Activated CD8-positive, alpha-beta memory T cell treated with anti-CD3 and anti-CD28 coated beads, Interleukin-2, amount 10 ng/mL, durations not matched to agents 7 days and 5 days (primary cell): ENCODE results near the gene PCDHGC5. TPM values are rescaled to one million over a fixed set of nuclear protein-coding genes. Genes with fewer than 3 reads are reported as not detected.

Source experiments
- ATAC-seq: fragments of 150-1000 bp; cut with Tn5 transposase; one replicate; pipeline ENCODE4 v1.10.0; 2021; ENCODE audit warnings: moderate library complexity
- CTCF ChIA-PET: fragments of 350-600 bp; sonication (Branson Sonifier 250); formaldehyde crosslinking; loops from one replicate; lab custom pipeline; 2021; ENCODE audit warnings: antibody characterized with exemption; lab: Charles Lee
- DNase-seq: peaks from one replicate; pipeline ENCODE4 v3.0.0-alpha.2; 2020
- H3K27ac Mint-ChIP-seq: one replicate; pipeline ENCODE4 v1.8.0; 2021; ENCODE audit warnings: mild to moderate bottlenecking, mixed read lengths
- H3K27me3 Mint-ChIP-seq: one replicate; pipeline ENCODE4 v1.8.0; 2021; ENCODE audit warnings: mixed read lengths
- H3K36me3 Mint-ChIP-seq: one replicate; pipeline ENCODE4 v1.8.0; 2021; ENCODE audit warnings: mild to moderate bottlenecking, mixed read lengths
- H3K4me1 Mint-ChIP-seq: one replicate; pipeline ENCODE4 v1.8.0; 2021; ENCODE audit warnings: mixed read lengths
- H3K4me3 Mint-ChIP-seq: one replicate; pipeline ENCODE4 v1.8.0; 2021; ENCODE audit warnings: mild to moderate bottlenecking, moderate library complexity, mixed read lengths
- H3K9me3 Mint-ChIP-seq: one replicate; pipeline ENCODE4 v1.8.0; 2022; ENCODE audit warnings: low read depth, mixed read lengths
- total RNA-seq, 2 experiments: library from RNA; stranded (reverse); gene quantifications; one replicate each; pipeline ENCODE4 v1.2.3, GENCODE V29; 2021

Gene PCDHGC5
- total RNA-seq, 2 experiments from 2014 or later, result not detected

- ATAC-seq, result no peak
- CTCF ChIA-PET, result interaction anchor here (1.3 to 1.4 kb wide), 2 partner anchors 38 to 47 kb away, joined by 3 to 4 read pairs; no protein-coding TSS in a partner anchor
- H3K27me3 Mint-ChIP-seq, result no peaks in the 10 kb centered on the region
These were observed 31.0 kb downstream of the PCDHGC5 start for GRCh38 chr5:141519605-141520565.

GRCh38 chr5:141521244-141521781 is 32.4 kb downstream of the PCDHGC5 start:
- ATAC-seq (peak; percentile 52), DNase-seq (no peak)
- Mint-ChIP-seq H3K9me3 (no peaks in the 10 kb centered on the region), H3K4me1 (peaks cover 28% of the 10 kb centered on the region), H3K27ac (peak overlapping the region; percentile 9), H3K27me3 (no peaks in the 10 kb centered on the region), H3K36me3 (peaks cover 89% of the 10 kb centered on the region), H3K4me3 (no peak overlapping the region)
- CTCF ChIA-PET, result interaction anchor here (0.8 to 4.7 kb wide), 12 partner anchors 8 to 298 kb away, joined by 3 to 58 read pairs (median 4); partner anchors contain the start of genes PCDHB14, PCDHGA10, PCDHGA11 and PCDHGA12

More at GRCh38 chr5:141519605-141520565, 31.0 kb downstream of the PCDHGC5 start:
- Mint-ChIP-seq H3K4me3 (no peak overlapping the region), H3K27ac (no peak overlapping the region), H3K4me1 (peaks cover 25% of the 10 kb centered on the region), H3K9me3 (no peaks in the 10 kb centered on the region), H3K36me3 (peaks cover 81% of the 10 kb centered on the region)
- DNase-seq, result no peak

GRCh38 chr5:141522301-141522700 is 33.4 kb downstream of the PCDHGC5 start:
- CTCF ChIA-PET, result interaction anchor here (0.8 to 4.7 kb wide), 6 partner anchors 9 to 110 kb away, joined by 3 to 58 read pairs (median 5); partner anchors contain the start of gene PCDHGA10
- peaks cover 88% of the 10 kb centered on the region for H3K36me3 Mint-ChIP-seq

GRCh38 chr5:141523991-141524390 is 35.1 kb downstream of the PCDHGC5 start:
- no peak overlapping the region for H3K27ac Mint-ChIP-seq

More at GRCh38 chr5:141522301-141522700, 33.4 kb downstream of the PCDHGC5 start:
- no peak overlapping the region for H3K27ac Mint-ChIP-seq
- DNase-seq (no peak), ATAC-seq (no peak)
- H3K27me3 Mint-ChIP-seq, result no peaks in the 10 kb centered on the region
- no peak overlapping the region for H3K4me3 Mint-ChIP-seq
- peaks cover 28% of the 10 kb centered on the region for H3K4me1 Mint-ChIP-seq
- H3K9me3 Mint-ChIP-seq, result no peaks in the 10 kb centered on the region

GRCh38 chr5:141524604-141525597 is 36.0 kb downstream of the PCDHGC5 start:
- CTCF ChIA-PET, result interaction anchor here (0.6 to 4.7 kb wide), 20 partner anchors 8 to 200 kb away, joined by 3 to 58 read pairs (median 4); partner anchors contain the start of genes PCDHGA11, PCDHGA12 and PCDHGA3
- peak; percentile 67 for ATAC-seq
- no peaks in the 10 kb centered on the region for H3K27me3 Mint-ChIP-seq
- peak; percentile 56 for DNase-seq
- no peak overlapping the region for H3K4me3 Mint-ChIP-seq
- H3K9me3 Mint-ChIP-seq, result no peaks in the 10 kb centered on the region
- peak overlapping the region; percentile 41 for H3K27ac Mint-ChIP-seq
- peaks cover 28% of the 10 kb centered on the region for H3K4me1 Mint-ChIP-seq
- H3K36me3 Mint-ChIP-seq, result peaks cover 90% of the 10 kb centered on the region

More at GRCh38 chr5:141523991-141524390, 35.1 kb downstream of the PCDHGC5 start:
- no peak for ATAC-seq
- Mint-ChIP-seq H3K36me3 (peaks cover 92% of the 10 kb centered on the region), H3K4me1 (peaks cover 28% of the 10 kb centered on the region), H3K9me3 (no peaks in the 10 kb centered on the region), H3K4me3 (no peak overlapping the region), H3K27me3 (no peaks in the 10 kb centered on the region)
- CTCF ChIA-PET, result interaction anchor here (0.7 to 4.7 kb wide), 19 partner anchors 11 to 199 kb away, joined by 3 to 58 read pairs (median 6); partner anchors contain the start of genes PCDHGA10, PCDHGA11 and PCDHGA12
- DNase-seq, result no peak

GRCh38 chr5:141525653-141526052 is 36.8 kb downstream of the PCDHGC5 start:
- ATAC-seq (no peak), DNase-seq (no peak)
- Mint-ChIP-seq H3K27me3 (no peaks in the 10 kb centered on the region), H3K4me3 (no peak overlapping the region), H3K27ac (no peak overlapping the region), H3K9me3 (no peaks in the 10 kb centered on the region), H3K4me1 (peaks cover 28% of the 10 kb centered on the region), H3K36me3 (peaks cover 82% of the 10 kb centered on the region)
- CTCF ChIA-PET, result interaction anchor here (0.9 to 3.0 kb wide), 5 partner anchors 9 to 182 kb away, joined by 3 to 21 read pairs (median 3); partner anchors contain the start of gene PCDHGA3

- peak overlapping the region; percentile 1 for H3K27ac Mint-ChIP-seq
These were observed 38.5 kb downstream of the PCDHGC5 start for GRCh38 chr5:141527426-141527825.

GRCh38 chr5:141528291-141528984 is 39.6 kb downstream of the PCDHGC5 start:
- Mint-ChIP-seq H3K27me3 (no peaks in the 10 kb centered on the region), H3K36me3 (peaks cover 56% of the 10 kb centered on the region)

More at GRCh38 chr5:141527426-141527825, 38.5 kb downstream of the PCDHGC5 start:
- no peaks in the 10 kb centered on the region for H3K9me3 Mint-ChIP-seq
- H3K36me3 Mint-ChIP-seq, result peaks cover 66% of the 10 kb centered on the region
- H3K4me3 Mint-ChIP-seq, result no peak overlapping the region
- H3K27me3 Mint-ChIP-seq, result no peaks in the 10 kb centered on the region
- ATAC-seq (no peak), DNase-seq (no peak)
- CTCF ChIA-PET, result interaction anchor here (1.4 to 2.8 kb wide), 4 partner anchors 14 to 114 kb away, joined by 3 to 5 read pairs (median 5); partner anchors contain the start of gene PCDHGA10
- peaks cover 14% of the 10 kb centered on the region for H3K4me1 Mint-ChIP-seq

GRCh38 chr5:141529002-141529401 is 40.1 kb downstream of the PCDHGC5 start:
- ATAC-seq (no peak), DNase-seq (no peak)
- Mint-ChIP-seq H3K27ac (no peak overlapping the region), H3K4me3 (no peak overlapping the region), H3K27me3 (no peaks in the 10 kb centered on the region), H3K9me3 (no peaks in the 10 kb centered on the region), H3K4me1 (peaks cover 3% of the 10 kb centered on the region), H3K36me3 (peaks cover 53% of the 10 kb centered on the region)
- CTCF ChIA-PET, result interaction anchor here (0.9 to 1.8 kb wide), 3 partner anchors 16 to 35 kb away, joined by 3 to 5 read pairs (median 5); no protein-coding TSS in a partner anchor

More at GRCh38 chr5:141528291-141528984, 39.6 kb downstream of the PCDHGC5 start:
- ATAC-seq, result no peak
- H3K4me3 Mint-ChIP-seq, result no peak overlapping the region
- H3K27ac Mint-ChIP-seq, result no peak overlapping the region
- H3K4me1 Mint-ChIP-seq, result peaks cover 4% of the 10 kb centered on the region
- no peaks in the 10 kb centered on the region for H3K9me3 Mint-ChIP-seq
- CTCF ChIA-PET, result interaction anchor here (0.9 to 2.8 kb wide), 5 partner anchors 15 to 115 kb away, joined by 3 to 5 read pairs (median 5); partner anchors contain the start of gene PCDHGA10
- DNase-seq, result no peak

- Mint-ChIP-seq H3K4me3 (no peak overlapping the region), H3K27me3 (no peaks in the 10 kb centered on the region), H3K9me3 (no peaks in the 10 kb centered on the region), H3K27ac (no peak overlapping the region), H3K4me1 (peaks cover 3% of the 10 kb centered on the region), H3K36me3 (peaks cover 53% of the 10 kb centered on the region)
- DNase-seq (no peak), ATAC-seq (no peak)
- CTCF ChIA-PET, result interaction anchor here (1.3 kb wide), 1 partner anchor 37 kb away, joined by 3 read pairs; no protein-coding TSS in a partner anchor
These were observed 41.0 kb downstream of the PCDHGC5 start for GRCh38 chr5:141529873-141530272.

GRCh38 chr5:141532726-141533125 is 43.8 kb downstream of the PCDHGC5 start:
- H3K27me3 Mint-ChIP-seq, result no peaks in the 10 kb centered on the region
- ATAC-seq, result no peak
- H3K9me3 Mint-ChIP-seq, result no peaks in the 10 kb centered on the region
- CTCF ChIA-PET, result interaction anchor here (1.1 to 1.7 kb wide), 4 partner anchors 8 to 115 kb away, joined by 3 to 6 read pairs (median 4); partner anchors contain the start of gene PCDHGB7
- peaks cover 47% of the 10 kb centered on the region for H3K36me3 Mint-ChIP-seq
- no peak overlapping the region for H3K27ac Mint-ChIP-seq
- H3K4me1 Mint-ChIP-seq, result no peaks in the 10 kb centered on the region
- DNase-seq, result no peak
- H3K4me3 Mint-ChIP-seq, result no peak overlapping the region
